SW 1271 (cell line): Measurements from ENCODE around the gene GIMAP5.
"Not testable (repeated sequence)": the region's sequence is repeated elsewhere in the genome, so short reads cannot be mapped to it uniquely, and the experiment has no call there.

ENCODE experiments used
- DNase-seq, 2 experiments: peaks; one replicate each; lab custom pipeline; 2025; lab: John Stamatoyannopoulos, UW

Gene GIMAP5

GRCh38 chr7:150774131-150774530 lies 36.9 kb downstream of the GIMAP5 start:
- not testable (repeated sequence) for DNase-seq

GRCh38 chr7:150778014-150778737 lies 41.0 kb downstream of the GIMAP5 start:
- DNase-seq, result no peak

GRCh38 chr7:150778738-150779301 lies 41.6 kb downstream of the GIMAP5 start:
- peak in 1 of 2 experiments; percentile 71 for DNase-seq

GRCh38 chr7:150780292-150780691 lies 43.1 kb downstream of the GIMAP5 start:
- DNase-seq, result no peak

DNA sequence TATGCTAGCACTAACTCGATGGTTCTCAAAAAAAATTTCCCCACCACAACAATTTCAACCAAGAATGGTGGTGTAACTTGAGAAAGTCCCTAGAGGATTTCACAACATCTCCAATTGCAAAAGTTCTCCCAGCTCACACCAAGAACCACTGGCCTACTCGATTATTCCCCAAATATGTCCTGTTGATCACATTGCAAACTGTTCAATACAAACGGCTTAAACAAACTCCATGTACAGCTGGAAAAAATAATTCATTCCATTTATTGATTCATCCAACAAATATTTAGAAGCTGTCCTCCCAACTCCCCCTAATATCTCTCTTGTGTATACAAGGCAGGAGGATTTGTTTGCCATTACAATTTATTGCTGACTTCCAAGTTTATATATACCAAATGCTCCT lies 43.9 kb downstream of the GIMAP5 start:
- no peak for DNase-seq

DNA sequence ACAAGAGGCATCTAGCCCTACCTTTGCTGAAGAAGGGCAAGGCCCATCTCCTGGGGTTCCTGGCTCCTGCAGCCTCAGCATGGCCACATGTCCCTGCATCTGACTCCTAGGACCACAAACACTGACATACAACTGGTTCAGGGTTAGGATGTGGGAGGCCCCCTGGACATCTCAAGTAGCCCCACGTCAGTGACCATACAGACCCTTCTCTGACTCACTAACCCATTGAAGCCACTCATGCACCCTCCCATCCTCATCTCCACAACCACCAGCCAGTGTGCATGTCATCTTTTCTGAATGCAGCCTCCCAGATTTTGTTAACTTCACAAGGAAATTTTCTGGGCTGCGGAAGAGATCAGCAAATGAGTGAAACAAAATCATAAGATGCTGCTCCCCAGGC lies 44.7 kb downstream of the GIMAP5 start:
- DNase-seq, result no peak

DNA sequence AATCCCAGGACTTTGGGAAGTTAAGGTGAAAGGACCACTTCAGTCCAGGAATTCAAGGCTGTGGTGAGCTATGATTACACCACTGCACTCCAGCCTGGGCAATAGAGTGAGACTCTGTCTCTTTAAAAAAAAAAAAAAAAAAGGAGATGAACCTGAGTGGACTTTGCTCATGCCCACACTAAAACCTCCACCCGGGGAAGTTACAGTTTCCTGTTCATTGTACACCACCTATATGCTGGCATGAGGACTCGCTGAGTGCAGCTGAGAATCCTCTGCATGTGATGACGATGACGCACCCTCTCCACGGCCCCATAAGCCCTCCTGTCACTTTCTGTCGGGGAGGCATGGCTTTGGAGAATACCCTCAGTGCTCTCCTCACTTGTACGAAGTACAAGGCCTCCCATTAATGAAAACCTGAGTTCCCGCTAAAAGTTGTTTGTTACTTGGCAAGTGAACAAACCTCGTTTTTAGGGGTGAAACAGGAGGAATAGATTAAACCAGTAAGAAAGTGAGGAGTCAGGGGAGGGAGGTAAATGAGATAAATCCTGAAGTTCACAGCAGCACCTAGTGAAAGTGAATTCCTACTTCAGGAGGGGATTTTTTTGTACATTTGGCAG lies 47.0 kb downstream of the GIMAP5 start:
- no peak for DNase-seq

- DNase-seq, result no peak
Measured at GRCh38 chr7:150784954-150785353, 47.7 kb downstream of the GIMAP5 start.

- DNase-seq, result no peak
Measured at GRCh38 chr7:150787321-150788281, 50.4 kb downstream of the GIMAP5 start.

DNA sequence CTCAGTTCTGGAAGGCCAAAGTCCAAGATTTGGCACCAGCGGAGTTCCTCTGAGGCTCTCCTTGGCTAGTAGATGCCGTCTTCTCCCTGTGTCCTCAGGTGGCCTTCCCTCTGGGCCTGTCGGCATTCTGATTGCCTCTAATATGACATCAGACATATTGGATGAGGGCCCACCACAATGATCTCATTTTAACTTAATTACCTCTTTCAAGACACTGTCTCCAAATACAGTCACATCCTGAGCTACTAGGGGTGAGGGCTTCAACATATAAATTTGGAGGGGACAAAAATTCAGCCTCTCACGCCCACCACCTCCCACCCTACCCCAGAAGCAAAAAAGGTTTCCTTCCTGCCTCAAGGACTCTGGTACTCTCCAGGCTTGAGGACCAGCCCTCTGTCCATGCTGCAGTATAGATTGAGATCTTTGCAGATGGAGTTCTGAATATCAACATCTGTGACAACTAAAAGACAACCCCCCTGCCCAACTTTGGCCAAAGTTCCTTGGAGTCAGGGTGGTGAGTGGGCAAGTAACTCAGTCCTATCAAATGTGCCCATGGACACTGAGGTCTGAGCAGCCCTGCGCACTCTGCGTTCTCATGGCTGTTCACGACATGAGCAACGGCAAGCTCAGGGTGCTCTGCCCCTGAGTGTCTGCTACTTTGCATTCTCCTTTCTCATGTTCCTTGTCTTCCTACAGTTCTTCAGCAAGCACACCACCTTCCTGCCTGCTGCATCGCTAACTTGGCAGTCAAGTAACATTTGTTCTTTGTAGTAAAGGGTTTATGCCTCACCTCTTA lies 51.5 kb downstream of the GIMAP5 start:
- no peak for DNase-seq

DNA sequence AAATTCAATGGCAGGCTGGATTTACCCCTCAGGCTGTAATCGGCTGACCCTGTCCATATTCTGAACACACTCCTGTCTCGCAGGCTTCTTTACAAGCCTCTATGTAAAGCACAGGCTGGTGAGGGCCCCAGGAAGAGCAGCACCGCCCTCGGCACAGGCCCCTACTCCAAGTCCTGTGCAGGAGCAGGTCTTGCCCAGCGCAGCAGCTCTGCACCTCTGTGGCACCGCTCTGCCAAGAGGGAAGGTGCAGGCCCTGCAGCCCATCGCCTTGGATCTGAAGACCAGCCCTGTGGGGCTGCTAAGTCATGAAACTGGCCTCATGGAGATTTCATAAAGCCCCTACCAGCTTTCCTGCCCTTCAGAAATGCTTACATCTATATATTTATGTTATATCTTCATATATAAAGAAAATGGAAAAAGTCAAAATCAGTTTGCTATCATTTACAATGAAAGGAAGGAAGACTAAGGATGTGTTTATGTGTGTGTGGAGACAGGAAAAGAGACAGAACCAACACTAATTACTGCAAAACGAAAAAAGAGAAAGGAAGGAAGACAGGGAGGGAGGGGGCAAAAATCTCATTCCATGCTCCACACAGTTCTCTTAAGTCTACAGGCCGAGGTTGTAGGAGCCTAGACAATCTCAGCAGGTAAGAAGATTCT lies 53.3 kb downstream of the GIMAP5 start:
- DNase-seq, result no peak

DNA sequence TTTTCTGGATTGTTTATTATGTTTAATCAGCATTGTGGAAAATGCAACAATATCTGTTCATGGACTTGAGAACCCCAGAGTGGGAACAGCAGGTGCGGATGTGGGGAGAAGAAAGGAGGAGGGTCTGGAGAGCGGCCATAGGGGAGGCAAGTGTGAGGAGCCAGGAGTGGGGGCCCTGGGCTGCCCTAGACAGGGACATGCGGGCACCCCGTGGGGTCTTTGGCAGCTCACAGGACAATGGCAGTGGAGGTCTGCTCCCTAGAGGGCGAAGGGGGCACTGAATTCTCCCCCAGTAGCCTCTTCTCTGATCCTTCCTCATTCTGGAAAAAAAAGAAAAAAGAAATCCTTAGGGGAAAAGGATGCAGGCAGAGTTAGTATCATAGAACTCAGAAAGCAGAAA lies 54.1 kb downstream of the GIMAP5 start:
- DNase-seq, result no peak

DNA sequence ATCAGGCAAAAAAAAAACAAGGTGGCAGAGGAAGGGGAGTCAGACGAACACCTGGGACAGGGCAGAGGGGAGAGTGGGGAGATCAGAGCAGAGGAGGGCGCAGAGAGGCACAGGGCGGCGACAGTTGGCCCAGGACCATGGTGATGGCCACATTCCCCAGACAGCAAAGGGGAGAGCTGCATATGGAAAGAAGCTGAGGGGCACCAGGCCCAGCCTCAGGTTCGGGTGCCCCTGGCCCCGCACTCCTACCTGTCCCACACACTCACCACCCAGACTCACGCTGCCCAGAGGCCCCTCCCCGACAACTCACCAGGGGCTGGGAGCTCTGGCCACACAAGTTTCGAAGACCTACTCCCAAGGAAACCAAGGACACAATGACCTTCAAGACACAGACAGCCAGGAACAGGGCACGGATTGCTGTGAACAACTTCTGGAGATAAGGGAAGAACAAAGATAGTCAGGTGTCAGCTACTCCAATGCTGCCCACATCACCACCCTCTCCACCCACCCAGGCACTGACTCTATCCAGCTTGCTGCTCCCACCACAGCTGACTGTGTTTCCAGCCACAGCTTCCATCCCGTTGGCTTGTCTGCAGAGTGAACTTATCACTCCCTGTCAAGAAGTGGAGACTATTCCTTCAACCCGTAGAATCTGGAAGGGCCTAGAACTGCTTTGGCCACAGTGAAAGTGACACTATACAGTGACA lies 54.7 kb downstream of the GIMAP5 start:
- DNase-seq, result no peak
